Measurements from ENCODE around the gene PSME3.
A peak's percentile ranks its signal among the peaks of the same experiment; 100 is the strongest.

The PSME3 gene, protein sequence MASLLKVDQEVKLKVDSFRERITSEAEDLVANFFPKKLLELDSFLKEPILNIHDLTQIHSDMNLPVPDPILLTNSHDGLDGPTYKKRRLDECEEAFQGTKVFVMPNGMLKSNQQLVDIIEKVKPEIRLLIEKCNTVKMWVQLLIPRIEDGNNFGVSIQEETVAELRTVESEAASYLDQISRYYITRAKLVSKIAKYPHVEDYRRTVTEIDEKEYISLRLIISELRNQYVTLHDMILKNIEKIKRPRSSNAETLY

DNA sequence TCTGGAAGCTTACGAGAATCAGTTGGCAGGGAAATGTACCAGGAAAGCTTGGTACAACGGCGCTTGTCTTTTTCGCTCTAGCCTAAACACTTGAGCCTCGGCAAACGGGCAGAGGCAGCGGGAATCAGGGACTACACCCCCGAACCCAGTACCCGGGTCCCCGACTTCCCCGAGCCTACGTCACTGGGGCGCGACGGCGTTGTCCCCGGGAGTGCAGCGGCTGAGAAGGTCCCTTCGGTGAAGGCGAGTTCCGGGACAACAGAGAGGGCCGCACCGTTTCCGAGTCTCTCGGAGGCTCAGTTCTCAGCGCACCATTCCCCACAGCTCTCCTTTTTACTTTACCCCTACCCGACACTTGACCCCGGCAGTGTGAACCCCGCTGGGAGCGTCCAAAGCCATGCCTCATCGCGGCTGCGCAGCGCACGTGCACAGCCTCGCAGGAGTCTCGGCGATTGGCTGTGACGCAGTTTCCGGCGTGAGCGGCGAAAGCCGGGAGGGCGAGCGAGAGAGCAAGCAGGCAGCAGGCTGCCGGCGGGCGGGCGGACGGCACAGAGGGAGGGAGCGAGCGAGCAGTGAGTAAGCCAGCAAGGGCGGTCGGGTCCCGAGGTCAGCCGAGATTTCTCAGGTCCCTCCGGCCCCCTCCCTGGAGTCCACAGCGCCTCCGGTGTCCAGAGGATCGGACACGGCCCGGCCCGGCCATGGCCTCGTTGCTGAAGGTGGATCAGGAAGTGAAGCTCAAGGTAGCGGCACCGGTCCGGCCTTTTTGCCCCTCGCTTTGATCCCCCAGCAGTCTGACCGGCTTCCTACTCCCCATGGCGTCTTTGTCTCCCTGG lies at the start of gene PSME3:
PSME3 (plus strand) TSS at position 464 of the 833 bp plus-strand sequence; CDS start at position 699, 235 bp downstream.
- DNase-seq (ENCODE audit: low spot score), result peak; percentile 98

DNA sequence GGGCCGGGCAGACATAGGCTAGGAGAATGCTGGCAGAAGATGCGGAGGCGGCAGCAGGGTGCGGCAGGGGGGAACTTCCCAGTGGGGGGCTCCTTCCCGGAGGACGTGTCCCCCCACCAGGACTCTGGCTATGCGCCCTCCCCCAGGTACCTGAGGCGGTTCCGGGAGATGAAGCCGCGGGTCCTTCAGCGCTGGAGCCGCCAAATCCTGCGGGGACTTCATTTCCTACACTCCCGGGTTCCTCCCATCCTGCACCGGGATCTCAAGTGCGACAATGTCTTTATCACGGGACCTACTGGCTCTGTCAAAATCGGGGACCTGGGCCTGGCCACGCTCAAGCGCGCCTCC lies 49.4 kb upstream of the PSME3 start:
- DNase-seq (ENCODE audit: low spot score), result no peak

DNA sequence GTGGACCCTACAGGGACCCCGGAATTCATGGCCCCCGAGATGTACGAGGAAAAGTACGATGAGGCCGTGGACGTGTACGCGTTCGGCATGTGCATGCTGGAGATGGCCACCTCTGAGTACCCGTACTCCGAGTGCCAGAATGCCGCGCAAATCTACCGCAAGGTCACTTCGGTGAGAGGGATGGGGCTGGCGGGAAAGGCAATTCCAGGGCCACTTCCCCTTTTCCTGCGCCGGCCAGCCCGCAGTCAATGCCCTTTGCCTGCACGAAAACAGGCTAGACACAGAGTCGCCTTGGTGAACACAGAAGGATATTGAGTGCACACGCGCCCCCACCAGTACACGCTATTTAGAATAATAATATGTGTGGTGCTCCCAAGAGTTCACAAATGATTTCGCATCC lies 48.8 kb upstream of the PSME3 start:
- DNase-seq (ENCODE audit: low spot score), result no peak

DNA sequence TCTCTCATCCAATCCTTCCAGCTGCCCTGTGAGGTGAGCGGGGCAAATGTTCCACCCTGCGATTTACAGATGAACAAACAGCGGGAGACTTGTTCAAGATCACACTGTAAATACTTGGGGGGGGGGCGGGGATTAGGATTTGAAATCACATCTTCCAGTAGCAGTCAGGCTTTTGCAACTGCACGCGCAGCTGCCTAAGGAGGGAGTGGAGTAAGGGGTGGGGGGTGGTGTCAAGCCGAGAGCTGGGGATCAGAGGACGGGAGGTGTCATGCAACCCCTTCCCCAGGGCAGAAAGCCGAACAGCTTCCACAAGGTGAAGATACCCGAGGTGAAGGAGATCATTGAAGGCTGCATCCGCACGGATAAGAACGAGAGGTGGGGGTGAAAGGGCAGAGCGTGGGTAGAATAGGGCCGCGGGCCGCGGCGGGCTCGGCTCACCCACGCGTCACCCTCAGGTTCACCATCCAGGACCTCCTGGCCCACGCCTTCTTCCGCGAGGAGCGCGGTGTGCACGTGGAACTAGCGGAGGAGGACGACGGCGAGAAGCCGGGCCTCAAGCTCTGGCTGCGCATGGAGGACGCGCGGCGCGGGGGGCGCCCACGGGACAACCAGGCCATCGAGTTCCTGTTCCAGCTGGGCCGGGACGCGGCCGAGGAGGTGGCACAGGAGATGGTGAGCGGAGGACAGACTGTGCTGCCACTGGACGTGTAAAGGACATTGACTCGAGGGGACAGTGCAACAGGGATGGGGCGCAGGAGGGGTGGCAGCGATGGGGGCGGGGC lies 48.2 kb upstream of the PSME3 start:
- DNase-seq (ENCODE audit: low spot score), result no peak

DNA sequence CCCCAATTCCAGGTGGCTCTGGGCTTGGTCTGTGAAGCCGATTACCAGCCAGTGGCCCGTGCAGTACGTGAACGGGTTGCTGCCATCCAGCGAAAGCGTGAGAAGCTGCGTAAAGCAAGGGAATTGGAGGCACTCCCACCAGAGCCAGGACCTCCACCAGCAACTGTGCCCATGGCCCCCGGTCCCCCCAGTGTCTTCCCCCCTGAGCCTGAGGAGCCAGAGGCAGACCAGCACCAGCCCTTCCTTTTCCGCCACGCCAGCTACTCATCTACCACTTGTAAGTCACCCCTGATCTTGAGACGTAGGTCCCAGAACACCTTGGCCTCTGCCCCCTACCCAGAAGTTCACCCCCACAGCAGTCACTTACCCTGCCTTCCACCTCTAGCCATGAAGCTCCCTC lies 45.9 kb upstream of the PSME3 start:
- DNase-seq (ENCODE audit: low spot score), result no peak

DNA sequence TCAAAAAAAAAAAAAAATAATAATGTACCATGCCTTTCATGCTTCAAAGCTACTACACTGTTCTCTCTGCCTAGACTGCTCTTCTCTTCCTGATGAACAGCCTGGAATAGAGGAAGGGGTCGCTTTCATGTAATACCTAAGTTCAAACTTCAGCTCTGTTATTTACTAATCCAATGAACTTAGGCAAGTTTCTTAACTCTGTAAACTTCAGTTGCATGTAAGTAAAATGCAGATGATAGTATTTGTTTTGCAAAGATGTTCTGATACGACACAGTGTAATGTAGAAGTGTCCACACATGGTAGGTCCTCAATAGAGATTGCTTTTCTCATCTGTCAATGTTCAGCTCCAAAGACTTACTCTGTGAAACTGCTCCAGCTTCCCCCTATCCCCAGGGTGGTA lies 41.2 kb upstream of the PSME3 start:
- no peak for DNase-seq (ENCODE audit: low spot score)

DNA sequence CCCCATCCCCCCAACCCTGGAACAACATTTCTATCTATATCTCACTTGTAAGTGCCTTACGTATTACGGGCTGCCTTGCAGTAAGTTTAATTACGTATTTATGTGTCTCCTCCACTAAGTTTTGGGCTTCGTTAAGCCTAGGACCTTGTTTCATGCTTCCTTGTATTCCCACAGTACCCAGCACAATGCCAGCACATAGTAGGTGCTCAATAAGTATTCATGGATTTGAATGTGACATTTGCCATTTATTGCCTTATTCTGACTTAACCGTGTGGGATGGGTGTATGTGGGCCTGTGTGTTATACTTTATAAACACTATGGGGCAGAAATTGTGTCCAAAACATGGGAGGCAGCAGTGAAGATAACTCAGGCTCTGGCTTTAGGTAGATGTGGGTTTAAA lies 40.7 kb upstream of the PSME3 start:
- DNase-seq (ENCODE audit: low spot score), result no peak

DNA sequence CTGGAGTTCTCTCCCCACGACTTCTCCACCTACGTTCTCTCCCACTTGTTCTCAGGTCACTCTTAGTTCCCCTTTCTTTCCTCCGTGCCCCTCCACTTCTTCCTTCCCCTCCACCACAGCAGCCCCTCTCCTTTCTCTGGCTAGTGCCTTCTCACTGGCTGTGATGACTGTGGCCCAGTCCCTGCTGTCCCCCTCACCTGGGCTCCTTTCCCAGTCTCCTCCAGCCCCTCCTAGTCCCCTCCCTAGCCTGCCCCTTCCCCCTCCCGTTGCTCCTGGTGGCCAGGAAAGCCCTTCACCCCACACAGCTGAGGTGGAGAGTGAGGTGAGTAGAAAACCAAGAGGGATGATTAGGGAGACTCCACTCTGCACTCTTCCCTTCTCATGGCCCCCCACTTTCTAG lies 38.1 kb upstream of the PSME3 start:
- DNase-seq (ENCODE audit: low spot score), result no peak

DNA sequence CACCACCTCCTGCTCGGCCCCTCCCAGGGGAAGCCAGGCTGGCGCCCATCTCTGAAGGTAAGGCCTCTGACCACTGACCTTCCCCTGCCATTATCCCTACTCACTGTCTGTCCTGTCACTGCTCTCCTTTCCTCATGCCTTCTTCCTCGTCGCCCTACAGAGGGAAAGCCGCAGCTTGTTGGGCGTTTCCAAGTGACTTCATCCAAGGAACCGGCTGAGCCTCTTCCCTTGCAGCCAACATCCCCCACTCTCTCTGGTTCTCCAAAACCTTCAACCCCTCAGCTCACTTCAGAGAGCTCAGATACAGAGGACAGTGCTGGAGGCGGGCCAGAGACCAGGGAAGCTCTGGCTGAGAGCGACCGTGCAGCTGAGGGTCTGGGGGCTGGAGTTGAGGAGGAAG lies 37.7 kb upstream of the PSME3 start:
- no peak for DNase-seq (ENCODE audit: low spot score)

DNA sequence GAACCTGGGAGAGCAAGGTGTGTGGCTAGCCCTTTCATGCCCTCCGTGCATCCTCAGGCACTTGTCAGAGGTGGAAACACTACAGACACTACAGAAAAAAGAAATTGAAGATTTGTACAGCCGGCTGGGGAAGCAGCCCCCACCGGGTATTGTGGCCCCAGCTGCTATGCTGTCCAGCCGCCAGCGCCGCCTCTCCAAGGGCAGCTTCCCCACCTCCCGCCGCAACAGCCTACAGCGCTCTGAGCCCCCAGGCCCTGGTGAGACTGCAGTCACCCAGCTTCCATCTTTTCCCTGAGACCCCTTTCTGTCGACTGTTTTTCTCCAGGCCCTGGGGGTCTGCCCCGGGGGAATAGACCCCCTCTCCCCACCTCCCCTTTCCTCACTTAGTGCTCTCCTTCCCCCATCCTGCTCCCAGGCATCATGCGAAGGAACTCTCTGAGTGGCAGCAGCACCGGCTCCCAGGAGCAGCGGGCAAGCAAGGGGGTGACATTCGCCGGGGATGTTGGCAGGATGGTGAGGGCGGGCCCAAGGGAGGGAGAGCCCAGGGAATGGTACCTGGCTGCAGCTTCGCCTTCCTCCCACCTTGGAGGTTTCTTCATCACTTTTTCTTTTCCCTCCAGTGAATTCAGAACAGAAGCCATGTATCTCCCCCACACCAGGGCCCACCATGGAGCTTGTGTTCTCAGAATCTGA lies 37.0 kb upstream of the PSME3 start:
- DNase-seq (ENCODE audit: low spot score), result no peak

DNA sequence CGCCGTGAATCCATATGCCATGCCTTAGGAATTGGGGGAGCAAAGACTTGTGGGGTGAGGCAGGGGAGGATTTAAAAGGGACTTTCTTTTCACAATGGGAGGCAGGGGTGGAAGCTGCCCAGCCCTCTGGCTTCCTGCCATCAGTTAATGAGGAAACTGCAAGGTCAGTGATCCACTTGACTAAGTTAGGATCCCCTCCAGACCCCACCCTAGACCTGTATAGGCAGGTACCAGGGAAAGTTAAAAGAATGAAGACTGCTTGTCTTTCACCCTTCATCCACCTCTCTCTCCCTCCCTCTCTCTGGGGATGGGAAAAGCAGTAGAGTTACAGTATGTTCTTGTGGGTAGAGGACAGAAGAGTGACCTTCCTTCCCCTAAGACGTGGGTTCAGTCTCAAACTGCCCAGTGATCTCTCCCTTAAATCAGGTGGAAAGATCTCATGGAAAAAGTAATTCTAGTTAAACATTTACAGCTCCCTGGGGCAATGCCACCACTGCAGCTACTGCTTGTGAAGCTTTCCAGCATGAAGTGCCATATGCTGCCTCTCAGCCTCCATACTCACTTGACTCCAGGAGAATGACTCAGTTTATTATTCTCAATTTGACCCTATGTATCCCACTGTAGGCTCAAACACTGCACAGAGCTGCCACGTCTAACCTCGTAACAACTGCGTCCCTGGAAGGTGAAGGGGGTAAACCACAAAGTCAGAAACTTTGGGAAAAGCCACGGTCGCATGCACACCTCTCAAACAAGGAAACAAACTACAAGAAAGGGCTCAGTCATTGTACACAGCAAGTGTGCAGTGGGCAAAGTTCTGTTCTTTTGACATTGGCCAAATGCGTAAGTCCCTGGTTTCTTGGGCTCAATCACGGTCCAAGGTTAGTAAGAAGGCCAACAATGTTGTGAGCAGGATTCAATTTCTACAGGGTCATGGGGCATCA lies 35.9 kb upstream of the PSME3 start:
- DNase-seq (ENCODE audit: low spot score), result no peak

DNA sequence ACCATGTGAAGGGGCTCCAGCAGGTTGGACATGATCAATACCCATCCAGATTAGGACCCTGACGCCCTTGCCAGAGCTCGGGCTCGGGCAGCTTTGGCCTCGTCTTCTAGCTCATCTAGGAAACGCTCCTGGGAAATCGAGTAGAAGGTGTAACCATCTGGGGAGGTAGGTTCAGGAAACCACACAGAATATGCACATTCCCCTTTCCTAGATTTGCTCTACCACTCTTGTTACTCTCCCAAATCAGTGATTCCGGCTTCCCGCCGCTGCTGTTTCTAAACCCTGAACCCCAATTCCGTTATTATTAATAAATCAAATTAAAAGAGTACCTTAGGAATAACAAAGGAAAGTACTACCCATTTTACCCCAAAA lies 35.2 kb upstream of the PSME3 start:
- DNase-seq (ENCODE audit: low spot score), result no peak

DNA sequence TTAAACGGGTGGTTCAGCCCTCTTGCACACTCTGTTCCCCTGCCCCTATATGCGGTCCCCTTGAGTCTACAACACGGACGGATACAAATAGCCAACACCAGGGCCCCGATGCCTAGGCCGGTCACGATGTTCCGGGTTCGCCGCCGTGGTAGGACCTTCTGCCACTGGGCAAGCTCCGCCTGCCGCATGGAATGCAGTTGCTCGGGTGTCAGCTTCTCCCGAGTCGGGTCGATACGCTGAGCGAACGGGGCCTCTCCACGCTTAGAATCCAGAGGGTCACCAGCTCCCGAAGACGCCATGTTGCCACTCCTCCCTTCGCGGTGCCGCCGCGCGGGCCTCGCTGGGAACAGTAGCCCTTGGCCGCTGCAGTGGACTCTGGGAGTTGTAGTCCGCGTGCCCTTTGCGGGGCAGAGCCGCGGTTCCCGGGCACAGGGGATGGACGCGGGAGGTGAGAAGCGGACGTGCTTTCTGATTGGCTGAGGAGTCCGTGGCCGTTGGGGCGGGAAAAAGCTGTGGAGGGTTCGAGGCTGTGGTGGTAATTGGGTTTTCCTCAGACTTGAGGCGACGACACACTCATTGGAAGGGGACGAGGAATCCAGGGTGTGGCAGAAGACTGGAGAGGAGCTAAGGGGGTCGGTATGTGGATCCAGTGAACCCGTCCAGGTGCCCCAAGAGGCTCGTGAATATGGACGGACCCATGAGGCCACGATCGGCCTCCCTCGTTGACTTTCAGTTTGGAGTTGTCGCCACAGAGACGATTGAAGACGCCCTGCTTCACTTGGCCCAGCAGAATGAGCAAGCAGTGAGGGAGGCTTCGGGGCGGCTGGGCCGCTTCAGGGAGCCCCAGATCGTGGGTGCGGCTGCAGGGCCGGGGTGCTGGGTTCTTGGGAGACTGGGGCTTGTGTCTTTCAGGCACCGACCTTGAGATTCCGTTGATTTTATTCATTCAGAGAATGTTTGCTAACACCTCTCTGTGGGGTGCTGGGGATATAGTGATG lies 34.5 kb upstream of the PSME3 start, which contains the start of the genes CNTD1 and COA3:
CNTD1 (plus strand) TSS at position 479 of the 998 bp plus-strand sequence; CDS start at position 686, 207 bp downstream.
COA3 (minus strand) TSS at position 322 of the 998 bp plus-strand sequence; CDS start at position 299, 23 bp downstream.
- peak; percentile 96 for DNase-seq (ENCODE audit: low spot score)

DNA sequence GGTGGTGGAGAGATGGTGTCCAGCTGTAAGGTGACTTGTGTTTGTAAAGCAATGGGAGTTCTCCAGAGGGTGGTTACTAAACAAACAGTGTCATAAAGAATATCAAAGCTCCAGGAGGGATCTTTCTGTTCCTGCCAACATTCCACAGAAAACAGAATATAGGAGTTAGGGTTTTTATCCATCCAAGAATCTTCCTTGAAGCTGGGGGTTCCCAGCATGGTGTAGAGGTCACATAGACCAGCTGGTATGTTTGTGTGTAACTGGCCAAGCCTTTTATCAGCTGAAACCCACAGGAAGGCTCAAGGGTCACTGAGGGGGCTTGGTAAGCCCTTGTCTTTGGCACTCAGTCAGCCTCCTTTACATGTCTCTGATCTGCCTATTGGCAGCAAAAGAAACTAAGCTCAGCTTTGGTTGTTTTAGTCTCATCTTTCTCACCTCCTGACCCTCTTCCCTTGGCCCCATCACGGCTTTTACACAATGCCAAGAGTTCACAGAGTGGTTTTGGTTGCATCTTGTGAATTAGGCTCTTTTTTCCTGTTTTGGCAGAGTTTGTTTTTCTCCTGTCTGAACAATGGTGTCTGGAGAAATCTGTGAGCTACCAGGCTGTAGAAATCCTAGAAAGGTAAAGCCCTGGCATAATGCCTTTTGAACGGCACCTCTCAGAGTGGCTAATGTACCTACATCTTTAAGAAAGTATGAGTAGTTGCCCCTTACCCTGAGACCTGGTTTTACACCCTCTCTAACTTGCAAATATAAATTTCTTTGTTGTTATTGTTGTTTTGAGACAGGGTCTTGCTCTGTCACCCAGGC lies 29.9 kb upstream of the PSME3 start:
- DNase-seq (ENCODE audit: low spot score), result no peak

DNA sequence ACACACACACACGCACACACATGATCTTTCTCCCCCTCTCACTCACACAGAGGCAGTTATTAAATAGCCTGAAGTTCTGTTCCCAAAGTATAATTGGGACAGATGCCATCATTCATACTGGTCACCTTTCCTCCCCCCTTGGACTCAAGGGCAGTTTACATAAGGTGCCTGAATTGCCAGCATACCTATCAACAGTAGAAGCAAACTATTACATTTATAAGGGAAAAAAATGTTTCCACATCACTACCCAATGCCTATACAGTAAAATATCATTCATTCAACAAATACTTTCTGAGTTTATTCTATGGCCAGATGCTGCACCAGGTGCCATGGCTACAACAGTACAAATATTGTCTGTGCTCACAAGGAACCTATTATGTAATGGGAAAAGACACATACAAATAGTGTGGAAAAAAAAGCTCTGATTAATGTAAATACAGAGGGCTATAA lies 28.3 kb upstream of the PSME3 start:
- DNase-seq (ENCODE audit: low spot score), result no peak

DNA sequence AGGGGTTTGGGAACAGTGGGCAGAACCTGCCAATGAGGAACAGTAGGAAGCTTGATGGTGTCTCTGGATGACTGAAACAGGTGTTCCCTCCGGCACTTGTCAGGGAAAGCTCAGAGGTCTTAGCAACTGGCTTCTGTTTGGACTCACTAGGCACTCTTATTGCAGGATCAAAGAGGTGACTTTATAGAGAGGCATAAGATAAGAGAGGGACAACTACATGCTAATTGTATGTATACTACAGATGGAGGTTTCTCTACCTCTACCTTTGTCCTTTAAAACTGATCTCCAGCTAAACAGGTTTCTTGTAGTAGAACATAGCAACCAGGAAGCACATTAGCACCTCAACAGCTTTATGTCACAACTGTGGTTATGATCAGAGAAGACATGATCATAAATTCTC lies 26.9 kb upstream of the PSME3 start:
- DNase-seq (ENCODE audit: low spot score), result no peak

DNA sequence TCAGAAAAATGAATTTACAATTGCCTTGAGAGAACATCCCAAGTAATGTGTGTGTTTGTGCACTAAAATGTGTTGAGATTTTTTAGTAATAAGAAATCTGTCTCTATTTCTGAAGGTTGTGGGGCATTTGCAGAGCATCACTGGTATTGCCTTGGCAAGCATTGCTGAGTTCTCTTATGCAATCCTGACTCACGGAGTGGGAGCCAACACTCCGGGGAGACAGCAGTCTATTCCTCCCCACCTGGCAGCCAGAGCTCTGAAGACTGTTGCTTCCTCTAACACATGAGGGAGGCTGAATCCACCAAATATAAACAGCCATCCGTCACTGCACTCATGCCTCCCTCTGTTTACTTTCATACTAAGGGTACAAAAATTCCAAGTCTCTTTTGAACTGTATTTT lies 23.9 kb upstream of the PSME3 start:
- DNase-seq (ENCODE audit: low spot score), result no peak

DNA sequence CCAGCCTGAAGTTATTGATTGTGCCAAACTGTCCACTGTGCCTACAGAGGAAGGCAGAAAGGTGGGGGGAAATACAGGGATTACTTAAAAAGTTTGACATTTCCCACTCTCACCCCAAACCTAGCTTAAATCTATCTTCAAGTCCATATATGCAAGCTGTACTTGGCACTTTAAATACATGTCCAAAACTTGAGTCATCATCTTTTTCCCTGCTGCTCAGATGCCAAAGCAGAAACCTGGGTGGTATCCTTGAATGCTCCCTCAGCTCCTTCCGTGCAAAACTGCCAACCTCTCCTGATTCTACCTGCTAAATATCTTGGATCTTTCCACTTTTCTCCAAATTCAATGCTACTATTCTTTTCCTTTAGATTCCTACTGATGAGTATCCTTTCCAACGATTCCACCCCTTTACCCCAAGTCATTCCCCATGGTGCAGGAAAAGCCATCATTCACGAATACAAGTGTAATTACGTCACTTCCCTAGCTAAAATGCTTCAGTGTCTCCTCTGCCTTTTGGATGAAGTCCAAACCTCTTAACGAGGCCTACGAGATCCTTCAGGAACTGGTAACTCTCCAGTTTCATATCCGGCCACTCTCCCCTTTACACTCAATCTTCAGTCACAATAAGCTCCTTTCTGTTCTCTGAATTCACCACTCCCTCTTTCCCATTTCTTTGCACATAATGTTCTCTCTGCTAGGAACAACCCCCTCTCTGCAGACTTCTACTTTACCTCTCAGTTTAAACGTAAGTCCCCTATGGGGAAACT lies 18.4 kb upstream of the PSME3 start:
- DNase-seq (ENCODE audit: low spot score), result no peak
